ENCODE results near the gene FANCG. TPM values are rescaled to one million over a fixed set of nuclear protein-coding genes. Genes with fewer than 3 reads are reported as not detected.

FANCG gene
- total and polyA plus RNA-seq, 2 of the 8 experiments (the other 6 are each of a cell fraction or from before 2014, with no cell fraction given) = 66.6 to 87.1 TPM

- no peaks in the 10 kb centered on the region for H3K27me3 ChIP-seq (replicated peaks in 1 of 4; ENCODE audit: control insufficient read depth in 3 of 4, extremely low read depth in 1 of 4, insufficient read depth in 3 of 4, low read length in 3 of 4)
- peaks cover 0 to 14% (median 5%) of the 10 kb centered on the region in 4 experiments; a peak in 6 of 7 replicates for H3K4me1 ChIP-seq (replicated peaks in 1 of 4; ENCODE audit: control insufficient read depth in 3 of 4, insufficient read depth in 4 of 4, low read length in 3 of 4)
- ChIA-PET POLR2A (ENCODE audit: partially characterized antibody) (interaction anchor here (1.6 to 10.3 kb wide), 2 partner anchors 8 to 36 kb away, joined by 7 to 151 read pairs; partner anchors contain the start of genes PIGO, STOML2 and VCP), CTCF (ENCODE audit: partially characterized antibody) (no interaction called here)
- no peak overlapping the region for H2AK5ac ChIP-seq (ENCODE audit: low read depth, low read length)
- no peak overlapping the region for H3K56ac ChIP-seq (replicated peaks; ENCODE audit: insufficient read length, low read depth, low read length)
- H3K14ac ChIP-seq (ENCODE audit: insufficient read length) = no peak overlapping the region
- DNase-seq (ENCODE audit: low read depth in 1 of 2, low spot score in 2 of 2) (no peak), FAIRE-seq (no peak)
- H4K5ac ChIP-seq (ENCODE audit: insufficient read length, low read depth, low read length) = no peak overlapping the region
- no peak overlapping the region for H4K8ac ChIP-seq (ENCODE audit: extremely low read depth, insufficient read depth, low read length)
- H2AFZ ChIP-seq (ENCODE audit: low read length) = no peak overlapping the region
- no peak overlapping the region for H3K23ac ChIP-seq (ENCODE audit: insufficient read length)
- peaks cover 4 to 6% of the 10 kb centered on the region in 2 experiments for H4K20me1 ChIP-seq (replicated peaks in 1 of 2; ENCODE audit: control insufficient read depth in 1 of 2, insufficient read depth in 2 of 2, low read length in 2 of 2)
- H3K27ac ChIP-seq (ENCODE audit: low read depth, low read length) = no peak overlapping the region
- peaks cover 7% of the 10 kb centered on the region; the same call in 1 of the 2 replicates for H3K23me2 ChIP-seq (ENCODE audit: low read depth, low read length)
- H3K4ac ChIP-seq (replicated peaks; ENCODE audit: insufficient read length, low read depth, low read length) = no peak overlapping the region
- H2BK15ac ChIP-seq (ENCODE audit: low read length) = no peak overlapping the region
- H3K4me3 ChIP-seq (ENCODE audit: extremely low read depth in 1 of 4, insufficient read depth in 2 of 4, low read depth in 3 of 4, low read length in 4 of 4) = no peak overlapping the region
- H2BK12ac ChIP-seq (ENCODE audit: low read depth, low read length) = no peak overlapping the region
- H3K79me1 ChIP-seq (ENCODE audit: low read depth, low read length) = no peaks in the 10 kb centered on the region
- H2BK20ac ChIP-seq (ENCODE audit: low read length) = no peak overlapping the region
- no peak overlapping the region for H3K4me2 ChIP-seq (ENCODE audit: insufficient read depth in 1 of 2, low read depth in 2 of 2, low read length in 2 of 2)
- no peak overlapping the region for H3K18ac ChIP-seq (ENCODE audit: extremely low read depth, low read length)
- no peak overlapping the region for H4K91ac ChIP-seq (replicated peaks; ENCODE audit: insufficient read length, low read length)
- no peak overlapping the region for H2BK5ac ChIP-seq (ENCODE audit: low read depth, low read length)
- 79% methylated on average over 6 of the region's 6 CpGs; no CpG with 5 or more reads in 1 of the 2 experiments for WGBS, 2 experiments (ENCODE audit: extremely low coverage in 1 of 2, insufficient coverage in 1 of 2, insufficient read length in 1 of 2, insufficient replicate concordance in 2 of 2, low coverage in 1 of 2, low lambda C conversion rate in 2 of 2, missing lambda C conversion rate in 1 of 2)
- H3K79me2 ChIP-seq (ENCODE audit: control insufficient read depth in 1 of 2, insufficient read depth in 2 of 2, low read length in 2 of 2) = no peaks in the 10 kb centered on the region; a peak in 1 of 4 replicates
- H3K36me3 ChIP-seq (ENCODE audit: control insufficient read depth in 2 of 4, insufficient read depth in 4 of 4, low read length in 3 of 4) = peaks cover 0 to 5% (median 1%) of the 10 kb centered on the region in 4 experiments; a peak in 3 of 8 replicates
- no peak overlapping the region for H3K9ac ChIP-seq (replicated peaks in 1 of 4; ENCODE audit: extremely low read depth in 1 of 4, low read depth in 3 of 4, low read length in 3 of 4)
- no peaks in the 10 kb centered on the region for H3K9me3 ChIP-seq (ENCODE audit: insufficient read depth in 2 of 2, low read depth in 1 of 2, low read length in 1 of 2)
- TF ChIP-seq NRF1 (IDR thresholded peaks at IDR 0.05; ENCODE audit: low read depth, low read length) (no peak), CHD1 (IDR thresholded peaks at IDR 0.05; ENCODE audit: low read depth, low read length) (no peak), POU5F1 (IDR thresholded peaks at IDR 0.05; ENCODE audit: low read depth, low read length) (no peak), TEAD4 (IDR thresholded peaks at IDR 0.05; ENCODE audit: low read depth, low read length) (no peak), HDAC6 (IDR thresholded peaks at IDR 0.05; ENCODE audit: low read depth, low read length) (no peak), TAF7 (optimal IDR thresholded peaks at IDR 0.05; ENCODE audit: borderline replicate concordance, low read depth, low read length) (no peak), TCF12 (IDR thresholded peaks at IDR 0.05; ENCODE audit: low read depth, low read length) (no peak)
- H2BK120ac ChIP-seq (replicated peaks; ENCODE audit: low read depth, low read length) = no peak overlapping the region
Observed at GRCh38 chr9:35108461-35108860, 28.7 kb upstream of the FANCG start.

Measured in H1 (cell line).